Endodermal cell (in vitro differentiated cells): ENCODE measurements around the gene GPC4. TPM values are rescaled to one million over a fixed set of nuclear protein-coding genes. Genes with fewer than 3 reads are reported as not detected.
A peak's percentile ranks its signal among the peaks of the same experiment; 100 is the strongest.

ENCODE experiments used
- DNase-seq: peaks from one replicate; pipeline ENCODE4 v3.0.0-alpha.2; 2017
- H3K27ac ChIP-seq: 2 replicates; pipeline ENCODE4 v1.5.1; 2013; ENCODE audit warnings: mild to moderate bottlenecking, low read depth, low read length, moderate library complexity
- H3K27me3 ChIP-seq: 2 replicates; pipeline ENCODE4 v1.6.1; 2013; ENCODE audit warnings: mild to moderate bottlenecking, low read length, moderate library complexity; ENCODE audit not compliant: insufficient read depth, control insufficient read depth, poor library complexity, severe bottlenecking
- H3K36me3 ChIP-seq: 2 replicates; pipeline ENCODE4 v1.7.0; 2013; ENCODE audit warnings: mild to moderate bottlenecking, low read length, moderate library complexity; ENCODE audit not compliant: control insufficient read depth, insufficient read depth
- H3K4me1 ChIP-seq: one replicate; pipeline ENCODE4 v1.7.0; 2013; ENCODE audit warnings: low read length; ENCODE audit not compliant: control insufficient read depth, insufficient read depth
- H3K4me3 ChIP-seq: 2 replicates; pipeline ENCODE4 v1.5.1; 2013; ENCODE audit warnings: mild to moderate bottlenecking, low read length, moderate library complexity
- H3K9ac ChIP-seq: 2 replicates; pipeline ENCODE4 v1.6.1; 2013; ENCODE audit warnings: mild to moderate bottlenecking, low read length, moderate library complexity; ENCODE audit not compliant: poor library complexity, severe bottlenecking; ENCODE audit errors: extremely low read depth
- H3K9me3 ChIP-seq: 2 replicates; pipeline ENCODE4 v1.6.1; 2013; ENCODE audit warnings: mild to moderate bottlenecking, low read length, moderate library complexity; ENCODE audit not compliant: control insufficient read depth
- H3K27ac Mint-ChIP-seq: 2 replicates; pipeline ENCODE4 v1.8.0; 2020; ENCODE audit warnings: mixed read lengths
- H3K27me3 Mint-ChIP-seq: 2 replicates; pipeline ENCODE4 v1.8.0; 2021; ENCODE audit warnings: mild to moderate bottlenecking, mixed read lengths; ENCODE audit not compliant: insufficient read depth
- H3K36me3 Mint-ChIP-seq: 2 replicates; pipeline ENCODE4 v1.8.0; 2020; ENCODE audit warnings: low read depth, mixed read lengths
- H3K4me1 Mint-ChIP-seq: 2 replicates; pipeline ENCODE4 v1.8.0; 2020; ENCODE audit warnings: mixed read lengths
- H3K4me3 Mint-ChIP-seq: 2 replicates; pipeline ENCODE4 v1.8.0; 2020; ENCODE audit warnings: mild to moderate bottlenecking, moderate library complexity, mixed read lengths
- H3K9me3 Mint-ChIP-seq: 2 replicates; pipeline ENCODE4 v1.8.0; 2020; ENCODE audit warnings: mild to moderate bottlenecking, mixed read lengths
- CTCF ChIP-seq: fragments of 200-600 bp; sonication (generic); conservative IDR thresholded peaks from 2 replicates; pipeline ENCODE4 v1.5.0; 2021; ENCODE audit warnings: antibody characterized with exemption, mild to moderate bottlenecking
- WGBS, 2 experiments: methylation state at CpG; one replicate each; pipeline versions ENCODE4 v1.1.5 to v1.1.7; 2013; ENCODE audit warnings: missing lambda C conversion rate in 2 of 2, mixed read lengths in 1 of 2; ENCODE audit not compliant: insufficient coverage in 1 of 2, insufficient read length in 1 of 2; 5-methylcytosine and 5-hydroxymethylcytosine counted together
- total RNA-seq, 2 donors: library from RNA; stranded (reverse); fragmentation: NEBNext Ultra II Directional in 1 of 2; extraction: Animal tissue kit (Norgen Biotek cat#: 25700) in 1 of 2; gene quantifications; 2 replicates in 1 of 2; 3 replicates in 1 of 2; pipeline ENCODE4 v1.2.1, GENCODE V29; 2021

The GPC4 gene
- total RNA-seq, 2 donors from 2014 or later = 281 to 829 TPM

- Mint-ChIP-seq H3K9me3 (no peaks in the 10 kb centered on the region), H3K4me1 (peaks cover 65% of the 10 kb centered on the region), H3K27me3 (no peaks in the 10 kb centered on the region), H3K4me3 (no peak overlapping the region), H3K36me3 (peaks cover 60% of the 10 kb centered on the region), H3K27ac (no peak overlapping the region)
- peak overlapping the region; percentile 23 for H3K4me3 ChIP-seq
- H3K9me3 ChIP-seq = no peaks in the 10 kb centered on the region
- H3K4me1 ChIP-seq = no peaks in the 10 kb centered on the region
- no peak for TF ChIP-seq CTCF
- H3K27me3 ChIP-seq = no peaks in the 10 kb centered on the region
- 100% methylated on average over 2 of the region's 2 CpGs; no CpG with 5 or more reads in 1 of the 2 experiments for WGBS, 2 experiments
- DNase-seq = no peak
- H3K27ac ChIP-seq = no peak overlapping the region
- no peak overlapping the region for H3K9ac ChIP-seq
- H3K36me3 ChIP-seq = peaks cover 40% of the 10 kb centered on the region
These were observed 20.5 kb downstream of the GPC4 start for GRCh38 chrX:133394765-133395164.

GRCh38 chrX:133392671-133393070, 22.6 kb downstream of the GPC4 start:
- Histone ChIP-seq H3K4me3 (no peak overlapping the region), H3K27me3 (no peaks in the 10 kb centered on the region), H3K9ac (no peak overlapping the region), H3K27ac (no peak overlapping the region), H3K4me1 (no peaks in the 10 kb centered on the region), H3K36me3 (peaks cover 41% of the 10 kb centered on the region), H3K9me3 (no peaks in the 10 kb centered on the region)
- peaks cover 59% of the 10 kb centered on the region for H3K36me3 Mint-ChIP-seq
- WGBS, 2 experiments = 92% methylated on average over 7 of the region's 8 CpGs; no CpG with 5 or more reads in 1 of the 2 experiments
- no peaks in the 10 kb centered on the region for H3K27me3 Mint-ChIP-seq
- peaks cover 72% of the 10 kb centered on the region for H3K4me1 Mint-ChIP-seq
- peak overlapping the region; percentile 18 for H3K27ac Mint-ChIP-seq
- H3K4me3 Mint-ChIP-seq = no peak overlapping the region
- H3K9me3 Mint-ChIP-seq = no peaks in the 10 kb centered on the region
- TF ChIP-seq CTCF = no peak
- DNase-seq = no peak

- Histone ChIP-seq H3K4me3 (no peak overlapping the region), H3K27ac (peak overlapping the region; percentile 26), H3K9ac (no peak overlapping the region), H3K27me3 (no peaks in the 10 kb centered on the region), H3K36me3 (peaks cover 44% of the 10 kb centered on the region), H3K4me1 (no peaks in the 10 kb centered on the region), H3K9me3 (no peaks in the 10 kb centered on the region)
- Mint-ChIP-seq H3K4me1 (peaks cover 75% of the 10 kb centered on the region), H3K9me3 (no peaks in the 10 kb centered on the region), H3K27me3 (no peaks in the 10 kb centered on the region), H3K4me3 (peak overlapping the region; percentile 7), H3K36me3 (peaks cover 61% of the 10 kb centered on the region), H3K27ac (peak overlapping the region; percentile 12)
- WGBS, 2 experiments = 94% methylated on average over 2 of the region's 3 CpGs; no CpG with 5 or more reads in 1 of the 2 experiments
- TF ChIP-seq CTCF = no peak
- DNase-seq = no peak
These were observed 24.2 kb downstream of the GPC4 start for GRCh38 chrX:133391111-133391510.
